Measurements from ENCODE around the gene GMDS.

GRCh38 chr6:1971612-1972011, 273.8 kb downstream of the GMDS start:
- TF ChIP-seq CTCF (optimal IDR thresholded peaks at IDR 0.05 in 1 of 3, IDR thresholded peaks at IDR 0.05 in 1 of 3, conservative IDR thresholded peaks at IDR 0.05 in 1 of 3; ENCODE audit: extremely low read depth in 1 of 3, insufficient read depth in 2 of 3, low read length in 3 of 3) (no peak), EZH2 (IDR thresholded peaks at IDR 0.05; ENCODE audit: low read length) (no peak)

Measured in keratinocyte (primary cell).